Measurements from ENCODE around the gene ACBD6.

The ACBD6 gene

DNA sequence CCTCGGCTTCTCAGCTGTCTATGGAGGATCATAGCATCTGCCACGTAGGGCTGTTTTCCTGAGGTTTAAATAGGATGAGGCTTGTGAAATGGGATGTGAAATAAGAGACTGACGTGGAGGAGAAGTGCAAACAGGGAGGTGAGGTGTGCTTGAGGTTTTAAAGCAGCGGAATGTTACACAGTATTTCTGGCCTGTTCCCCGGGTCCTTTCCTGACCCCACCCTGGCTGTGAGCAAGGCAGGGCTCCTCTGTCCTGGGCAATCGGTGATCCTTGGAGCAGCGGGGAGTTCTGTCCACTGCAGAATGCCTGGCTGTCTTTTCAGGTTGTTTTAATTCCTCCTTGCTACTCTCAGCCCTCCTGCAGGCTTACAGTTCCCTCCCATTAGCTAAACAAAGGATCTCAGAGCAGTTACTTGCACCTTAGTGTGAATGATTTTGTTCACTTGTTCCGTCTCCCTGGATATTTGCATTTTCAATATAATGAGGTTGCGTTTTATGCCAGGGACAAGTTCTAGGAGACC lies 233.8 kb downstream of the ACBD6 start:
- no peak for DNase-seq

DNA sequence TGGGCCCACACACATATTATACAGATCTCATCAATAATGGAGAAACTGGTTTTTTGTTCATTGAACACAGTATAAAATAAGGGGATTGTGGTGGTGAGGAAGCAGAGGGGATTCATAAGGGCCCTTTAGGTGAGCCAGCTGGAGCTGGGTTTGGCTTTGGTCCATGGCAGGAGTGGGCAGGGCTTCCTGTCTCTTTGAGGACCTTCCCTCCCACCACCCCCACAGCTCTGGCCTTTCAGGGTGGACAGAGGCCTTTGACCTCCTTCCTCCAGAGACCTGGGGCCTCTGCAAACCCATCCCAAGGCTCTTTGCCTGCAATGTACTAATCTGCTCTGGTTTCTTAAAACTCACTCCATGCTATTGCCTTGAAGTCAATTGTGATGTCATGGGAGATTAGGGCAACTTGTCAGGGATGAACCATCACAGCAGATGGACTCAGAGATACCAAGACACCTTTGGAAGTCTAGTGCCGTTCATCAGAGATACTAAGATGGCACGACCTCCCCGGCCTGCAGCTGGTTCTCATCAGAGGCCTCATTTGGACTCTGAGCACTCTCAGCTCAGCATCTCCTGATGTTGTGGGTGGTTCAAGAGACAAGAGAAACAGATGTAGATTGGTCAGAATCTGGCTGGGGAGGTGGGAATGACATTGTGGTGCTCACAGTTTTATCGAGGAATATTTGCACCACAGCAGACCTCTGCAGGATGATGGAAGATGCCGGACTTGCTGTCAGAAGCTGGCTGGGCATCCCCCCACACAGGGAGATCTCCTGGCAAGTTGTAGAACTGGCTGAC lies 234.4 kb downstream of the ACBD6 start:
- DNase-seq: no peak

DNA sequence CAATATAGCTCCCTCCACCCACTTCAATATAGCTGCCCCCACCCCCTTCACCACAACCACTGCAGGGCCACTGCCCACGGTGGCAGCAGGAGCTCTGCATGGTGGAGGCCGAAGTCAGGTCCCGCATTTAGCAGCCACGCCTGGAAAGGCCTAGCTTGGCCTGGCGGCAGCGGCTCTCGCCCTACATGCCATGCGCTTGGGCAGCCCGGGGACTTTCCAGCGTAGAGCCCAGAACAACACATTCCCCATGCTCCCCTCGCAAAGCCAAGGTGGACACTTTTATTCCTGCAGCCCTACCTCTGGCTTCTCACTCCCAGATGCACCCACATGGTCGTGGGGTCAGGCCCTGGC lies 235.2 kb downstream of the ACBD6 start:
- DNase-seq: no peak

DNA sequence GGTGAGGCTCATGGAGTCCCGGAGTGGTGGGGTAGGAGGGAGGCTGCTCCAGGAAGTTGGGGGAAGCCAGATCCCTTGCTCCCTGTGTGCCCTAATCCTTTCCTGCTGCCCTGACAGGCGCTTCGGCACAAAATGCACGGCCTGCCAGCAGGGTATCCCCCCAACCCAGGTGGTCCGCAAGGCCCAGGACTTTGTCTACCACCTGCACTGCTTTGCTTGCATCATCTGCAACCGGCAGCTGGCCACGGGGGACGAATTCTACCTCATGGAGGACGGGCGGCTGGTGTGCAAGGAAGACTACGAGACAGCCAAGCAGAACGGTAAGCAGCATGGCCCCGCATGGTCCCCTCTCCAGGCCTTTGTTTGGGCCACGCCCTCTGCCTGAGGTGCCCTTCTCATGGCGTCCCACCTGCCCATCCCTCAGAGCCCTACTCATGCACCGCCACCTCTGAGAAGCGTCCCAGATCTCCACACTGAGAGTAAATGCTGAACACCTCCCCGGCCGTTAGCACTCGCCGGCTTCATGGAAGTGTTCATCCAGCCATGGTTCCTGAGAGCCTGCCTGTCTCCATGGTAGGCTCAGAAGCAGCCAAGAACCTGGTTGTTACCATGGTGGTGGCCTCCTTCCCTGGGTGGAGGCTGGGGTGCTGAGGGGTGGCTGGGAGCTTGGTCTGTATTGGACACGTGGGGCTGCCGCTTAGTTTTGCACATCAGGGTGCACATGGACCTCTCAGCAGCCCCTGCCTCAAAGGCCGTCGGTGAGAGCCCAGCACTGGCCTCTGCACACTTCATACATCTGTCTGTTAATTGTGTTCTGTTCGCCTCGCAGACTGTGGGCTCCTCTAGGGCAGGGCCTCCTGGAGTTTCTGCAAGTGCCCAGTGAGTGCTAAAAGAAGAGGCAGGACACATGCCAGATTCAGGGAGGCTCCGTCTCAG lies 235.8 kb downstream of the ACBD6 start:
- DNase-seq: no peak

DNA sequence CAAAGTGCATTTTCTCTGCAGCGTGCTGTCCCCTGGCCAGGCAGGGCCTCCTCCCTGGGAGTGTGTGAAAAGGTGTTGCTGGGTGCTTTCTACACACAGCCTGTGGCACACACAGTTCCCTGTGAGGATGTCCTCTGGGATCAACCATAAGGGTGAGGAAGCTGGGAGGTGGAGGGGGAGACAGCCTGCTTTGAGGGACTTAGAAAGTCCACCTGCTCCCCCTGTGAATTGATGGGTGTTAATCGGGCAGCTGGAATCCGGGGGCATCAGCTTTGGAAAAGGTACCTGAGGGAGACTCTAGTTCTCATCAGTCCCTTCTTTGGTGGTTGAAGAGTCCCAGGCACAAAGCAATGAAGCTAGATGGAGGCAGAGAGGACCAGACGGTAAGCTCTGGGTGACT lies 236.5 kb downstream of the ACBD6 start:
- DNase-seq: no peak

DNA sequence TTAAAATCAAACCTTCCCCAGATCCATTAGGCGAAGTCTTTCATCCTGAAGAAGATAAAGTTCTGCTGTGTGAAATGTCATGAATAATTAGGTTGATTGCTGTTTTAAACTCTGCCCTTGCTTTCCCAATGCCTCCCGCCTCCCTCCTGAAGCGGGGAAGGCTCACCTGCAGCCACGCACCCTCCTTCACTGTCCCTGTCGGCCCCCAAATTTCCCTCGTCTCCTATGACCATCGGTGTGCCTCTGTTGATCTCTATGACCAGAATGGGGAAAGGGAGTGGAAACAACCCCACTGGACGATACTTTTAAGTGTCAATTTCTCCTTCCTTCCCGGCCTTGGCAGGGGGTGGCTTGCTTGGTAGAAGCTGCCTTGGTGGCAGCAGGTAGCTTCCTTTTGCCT lies 237.2 kb downstream of the ACBD6 start:
- no peak for DNase-seq

DNA sequence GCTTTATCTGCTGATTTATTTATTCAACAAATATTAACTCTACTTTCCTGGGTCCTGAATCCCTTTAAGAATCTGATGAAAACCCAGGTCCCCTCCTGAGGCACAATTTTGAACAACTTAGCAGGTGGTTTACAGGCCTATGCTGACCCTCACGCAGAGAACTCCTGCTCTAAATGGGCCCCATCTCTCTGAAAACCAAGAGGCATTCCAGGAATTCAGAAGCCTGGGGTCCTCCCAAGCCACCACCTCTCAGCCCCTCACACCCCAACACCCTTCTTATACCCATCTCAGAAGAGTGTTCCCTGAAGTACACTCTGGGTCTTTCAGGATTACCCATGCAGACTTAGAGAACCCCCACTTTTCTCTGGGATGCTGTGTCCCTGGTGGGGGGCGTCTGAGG lies 237.8 kb downstream of the ACBD6 start:
- no peak for DNase-seq

DNA sequence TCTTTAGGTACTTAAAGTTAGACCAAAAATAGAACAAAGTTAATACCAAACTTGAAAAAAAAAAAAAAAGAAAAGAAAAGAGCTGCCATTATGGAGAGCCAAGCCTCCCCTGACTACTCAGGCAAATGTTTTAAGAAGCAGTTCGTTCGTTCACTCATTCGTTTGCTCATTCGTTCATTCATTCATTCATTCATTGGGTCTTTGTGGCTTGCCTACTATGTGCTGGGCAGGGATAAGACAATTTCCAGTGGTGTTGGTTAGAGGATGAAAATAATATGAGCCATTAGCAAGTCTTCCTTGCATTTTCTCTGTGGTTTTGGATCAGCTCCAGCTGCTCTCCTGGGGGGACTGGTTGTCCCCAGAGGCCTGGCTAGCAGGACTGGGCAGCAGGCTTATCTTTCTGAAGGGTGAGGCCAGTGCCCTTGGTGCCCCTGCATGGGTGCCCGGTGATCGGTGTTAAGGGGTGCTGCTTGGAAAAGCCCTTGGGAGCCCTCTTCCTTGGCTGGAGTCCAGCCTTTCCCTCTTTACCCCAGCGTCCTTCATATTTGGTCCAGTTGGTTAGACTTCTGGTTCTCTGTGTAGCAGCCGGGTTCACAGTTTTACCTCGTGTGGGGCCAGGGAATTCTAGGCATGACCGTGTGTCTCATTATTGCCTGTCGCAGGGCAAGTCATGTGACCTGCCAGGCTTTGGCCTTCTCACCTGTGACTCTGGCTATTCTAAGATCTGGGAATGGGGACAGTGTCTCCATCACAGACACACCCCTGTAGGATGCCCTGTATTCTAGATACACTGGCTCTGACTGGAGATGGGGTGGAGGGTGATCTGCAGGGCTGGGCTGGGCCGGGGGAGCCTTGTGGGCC lies 239.5 kb downstream of the ACBD6 start:
- no peak for DNase-seq

DNA sequence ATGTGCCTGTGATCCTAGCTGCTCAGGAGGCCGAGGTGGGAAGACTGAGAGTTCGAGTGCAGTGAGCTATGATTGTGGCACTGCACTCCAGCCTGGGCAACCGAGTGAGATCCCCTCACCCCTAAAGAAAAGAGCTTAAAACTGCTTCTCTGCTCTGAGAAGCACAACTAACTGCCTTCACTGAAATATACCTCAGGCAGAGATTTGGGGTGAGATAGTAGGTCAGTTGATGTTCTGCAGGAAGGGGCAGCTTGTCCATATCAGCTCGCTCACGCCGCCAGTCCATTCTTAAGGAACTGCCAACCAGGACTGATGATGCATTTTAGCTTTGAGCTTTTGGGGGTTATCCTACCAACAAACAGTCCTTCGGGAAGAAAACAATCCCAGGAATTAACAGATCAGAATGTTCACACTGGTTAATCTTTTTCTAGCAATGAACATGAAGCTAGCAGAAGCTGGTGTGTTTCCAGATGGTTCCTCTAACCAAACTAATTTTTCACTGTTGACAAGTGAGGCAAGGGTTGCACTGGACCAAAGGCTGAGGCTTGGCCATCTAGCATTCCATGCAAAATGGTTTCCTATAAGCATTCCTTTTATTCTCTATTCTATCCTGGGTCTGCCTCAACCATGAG lies 240.7 kb downstream of the ACBD6 start:
- no peak for DNase-seq

DNA sequence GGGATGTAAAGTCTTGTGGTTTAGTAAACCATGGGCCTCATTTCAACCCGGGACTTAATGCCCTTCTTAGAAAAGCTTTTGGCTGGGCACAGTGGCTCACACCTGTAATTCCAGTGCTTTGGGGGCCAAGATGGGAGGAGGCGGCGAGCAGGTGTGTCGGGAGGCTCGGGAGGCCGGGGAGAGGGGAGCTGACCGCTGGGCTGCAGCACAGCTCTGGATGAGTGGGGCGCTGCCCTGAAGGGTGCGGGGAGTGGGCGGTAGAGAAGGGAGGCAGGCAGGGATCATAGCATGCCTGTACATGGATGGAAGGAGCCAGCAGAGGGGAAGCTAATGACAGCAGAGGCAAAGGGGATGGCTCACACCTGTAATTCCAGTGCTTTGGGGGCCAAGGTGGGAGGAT lies 241.3 kb downstream of the ACBD6 start:
- DNase-seq: no peak

DNA sequence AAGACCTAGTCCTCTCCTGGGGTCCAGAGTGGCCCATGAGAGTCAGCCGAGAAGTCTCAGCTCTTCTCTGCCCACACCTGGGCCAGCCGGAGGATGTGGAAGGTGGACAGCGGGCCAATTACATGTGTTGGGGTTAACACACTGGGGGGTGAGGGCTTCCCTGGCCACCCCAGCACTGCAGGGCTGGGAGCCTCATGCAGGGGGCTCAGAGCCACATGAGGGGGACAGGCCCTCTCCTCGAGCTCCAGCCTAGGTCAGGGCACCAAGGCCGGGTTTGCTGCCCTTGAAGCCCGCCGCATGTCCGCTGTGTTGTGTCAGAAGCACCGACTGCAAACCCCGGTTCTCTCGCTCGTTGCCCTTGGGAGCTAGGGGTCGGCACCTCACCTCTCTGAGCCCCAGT lies 241.8 kb downstream of the ACBD6 start:
- no peak for DNase-seq

DNA sequence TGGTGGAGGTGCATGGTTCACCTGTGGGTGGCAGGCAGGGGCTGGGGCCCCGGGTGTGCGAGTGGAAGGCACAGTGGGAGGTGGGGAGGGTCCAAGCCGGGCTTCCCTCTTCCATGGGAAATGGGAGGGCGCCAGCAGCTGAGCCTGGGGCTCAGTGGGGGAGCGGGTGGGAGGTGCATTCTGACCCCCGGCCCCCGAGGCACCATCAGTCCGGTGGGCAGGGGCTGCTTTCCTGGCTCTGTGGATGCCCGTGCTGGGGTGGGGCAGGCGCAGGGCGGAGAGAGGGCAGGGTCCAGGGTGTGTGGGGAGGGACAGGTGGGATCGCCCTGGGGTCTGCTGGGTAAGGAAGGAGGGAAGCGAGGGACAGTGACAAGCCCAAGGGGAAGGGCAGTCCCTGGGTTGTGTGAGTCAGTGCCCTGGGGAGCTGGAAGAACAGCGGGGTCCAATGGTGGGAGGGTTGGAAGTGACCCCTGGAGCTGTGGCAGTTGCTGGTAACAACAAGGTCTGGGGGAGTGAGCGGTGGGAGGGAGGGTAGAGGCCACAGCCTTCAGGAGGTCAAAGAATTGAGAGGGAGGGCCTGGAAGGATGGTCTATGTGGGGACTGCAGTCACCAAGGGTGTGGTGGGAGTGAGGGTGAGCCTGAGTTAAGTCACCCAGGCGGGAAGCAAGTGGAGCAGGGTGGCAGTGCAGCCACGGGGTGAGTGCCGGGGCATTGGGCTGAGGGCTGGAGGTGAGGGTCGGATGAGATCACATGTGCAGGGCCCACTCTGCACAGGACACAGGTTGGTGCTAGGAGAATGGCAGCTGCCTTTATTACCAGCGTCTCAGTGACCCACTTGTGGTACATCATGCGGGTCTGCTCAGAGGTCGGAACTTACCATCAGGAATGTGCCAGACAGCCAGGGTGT lies 242.7 kb downstream of the ACBD6 start:
- no peak for DNase-seq

DNA sequence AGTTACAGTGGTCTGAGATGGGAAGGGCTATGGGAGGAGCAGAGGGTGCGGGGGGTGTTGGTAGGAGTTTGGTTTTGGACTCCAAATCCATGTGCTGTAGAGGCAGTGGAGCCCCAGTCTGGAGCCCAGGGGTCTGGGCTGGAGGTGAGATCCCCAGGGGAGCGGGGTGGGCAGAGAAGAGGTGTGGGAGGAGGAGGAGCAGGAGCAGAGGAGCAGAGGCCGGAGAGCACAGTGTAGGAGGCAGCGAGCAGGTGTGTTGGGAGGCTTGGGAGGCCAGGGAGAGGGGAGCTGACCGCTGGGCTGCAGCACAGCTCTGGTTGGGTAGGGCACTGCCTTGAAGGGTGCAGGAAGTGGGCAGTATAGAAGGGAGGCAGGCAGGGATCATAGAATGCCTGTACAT lies 243.4 kb downstream of the ACBD6 start:
- no peak for DNase-seq

DNA sequence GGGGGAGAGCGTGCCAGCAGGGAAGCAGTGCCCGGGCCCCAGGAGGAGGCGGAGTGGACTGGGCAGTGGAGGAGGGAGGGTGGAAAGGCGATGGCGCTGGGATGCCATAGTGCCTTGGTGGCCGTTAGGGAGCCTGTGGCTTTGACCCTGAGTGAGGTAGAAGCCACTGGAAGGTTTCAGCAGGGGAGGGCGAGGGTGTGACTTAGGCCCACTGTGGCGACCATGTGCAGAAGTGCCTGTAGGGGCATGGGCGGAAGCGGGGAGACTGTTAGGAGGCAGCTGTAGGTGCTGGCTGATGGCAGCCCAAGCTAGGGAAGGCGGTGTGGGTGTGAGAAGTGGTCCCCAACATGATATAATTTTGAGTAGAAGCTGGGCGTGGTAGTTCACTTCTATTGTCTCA lies 244.1 kb downstream of the ACBD6 start:
- no peak for DNase-seq

DNA sequence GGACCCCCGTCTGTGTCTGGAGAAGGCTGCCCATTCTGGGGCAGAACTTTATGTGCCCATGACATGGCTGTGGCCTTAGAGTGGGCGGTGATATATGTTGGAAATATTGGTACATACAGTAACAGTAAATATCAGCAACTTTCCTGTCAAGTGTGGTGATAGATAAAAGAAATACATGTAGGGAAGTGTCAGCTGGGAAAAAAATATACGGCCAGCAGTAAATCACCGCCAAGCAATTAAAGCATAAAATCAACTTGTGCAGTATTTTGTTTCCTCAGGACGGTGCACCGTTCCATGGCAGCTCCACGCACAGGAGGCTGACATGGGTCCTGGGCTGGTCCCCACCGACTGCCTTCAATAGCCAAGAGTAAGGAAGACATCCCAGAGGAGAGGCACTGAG lies 244.9 kb downstream of the ACBD6 start:
- no peak for DNase-seq

DNA sequence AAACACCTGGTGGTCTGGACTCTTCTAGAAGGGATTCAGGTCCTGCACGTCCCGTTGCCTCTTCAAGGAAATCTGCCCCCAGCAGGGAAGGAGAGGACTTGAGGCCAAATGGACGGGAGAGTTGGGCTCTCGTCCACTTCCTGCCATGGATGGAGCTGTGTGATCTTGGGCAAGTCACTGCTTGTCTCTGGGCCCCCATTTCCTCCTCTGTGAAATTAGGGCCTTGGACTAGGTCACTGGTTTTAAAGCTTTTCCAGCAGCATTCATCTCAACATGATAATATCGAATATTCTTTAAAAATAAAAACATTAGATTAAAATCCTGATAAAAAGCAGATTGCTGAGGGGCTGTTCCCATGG lies 245.4 kb downstream of the ACBD6 start:
- no peak for DNase-seq

DNA sequence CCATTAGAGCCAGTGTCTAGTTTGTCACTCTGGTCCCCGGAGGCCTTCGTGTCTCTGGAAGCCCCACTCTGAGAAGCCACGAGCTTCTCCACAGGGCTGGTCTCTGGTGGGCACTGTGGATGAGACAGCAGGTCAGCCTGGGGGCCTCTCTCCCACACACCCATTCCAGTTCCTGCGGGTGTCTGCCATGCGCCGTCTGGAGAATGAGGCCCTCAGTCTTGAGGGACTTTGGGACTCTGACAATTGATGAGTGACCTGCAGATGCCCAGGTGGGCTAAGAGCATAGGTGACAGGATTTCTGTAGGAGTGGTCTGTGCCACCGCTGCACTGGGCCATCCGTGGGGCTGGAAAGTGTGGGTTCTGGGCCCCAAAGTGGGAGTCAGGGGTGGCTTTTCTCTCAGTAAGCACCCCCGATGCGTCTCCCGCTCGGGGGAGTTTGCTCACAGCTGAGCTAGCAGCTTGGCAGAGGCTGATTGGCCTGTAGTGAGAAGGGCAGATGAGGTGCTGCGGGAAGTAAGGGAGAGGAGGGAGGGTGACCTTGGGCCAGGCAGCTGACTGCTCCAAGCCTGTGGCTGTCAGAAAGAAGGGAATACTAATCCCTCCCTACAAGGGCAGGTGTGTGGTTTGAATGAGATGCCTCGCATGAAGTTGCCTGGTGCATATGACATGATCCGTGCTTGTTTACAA lies 245.9 kb downstream of the ACBD6 start:
- DNase-seq: no peak

DNA sequence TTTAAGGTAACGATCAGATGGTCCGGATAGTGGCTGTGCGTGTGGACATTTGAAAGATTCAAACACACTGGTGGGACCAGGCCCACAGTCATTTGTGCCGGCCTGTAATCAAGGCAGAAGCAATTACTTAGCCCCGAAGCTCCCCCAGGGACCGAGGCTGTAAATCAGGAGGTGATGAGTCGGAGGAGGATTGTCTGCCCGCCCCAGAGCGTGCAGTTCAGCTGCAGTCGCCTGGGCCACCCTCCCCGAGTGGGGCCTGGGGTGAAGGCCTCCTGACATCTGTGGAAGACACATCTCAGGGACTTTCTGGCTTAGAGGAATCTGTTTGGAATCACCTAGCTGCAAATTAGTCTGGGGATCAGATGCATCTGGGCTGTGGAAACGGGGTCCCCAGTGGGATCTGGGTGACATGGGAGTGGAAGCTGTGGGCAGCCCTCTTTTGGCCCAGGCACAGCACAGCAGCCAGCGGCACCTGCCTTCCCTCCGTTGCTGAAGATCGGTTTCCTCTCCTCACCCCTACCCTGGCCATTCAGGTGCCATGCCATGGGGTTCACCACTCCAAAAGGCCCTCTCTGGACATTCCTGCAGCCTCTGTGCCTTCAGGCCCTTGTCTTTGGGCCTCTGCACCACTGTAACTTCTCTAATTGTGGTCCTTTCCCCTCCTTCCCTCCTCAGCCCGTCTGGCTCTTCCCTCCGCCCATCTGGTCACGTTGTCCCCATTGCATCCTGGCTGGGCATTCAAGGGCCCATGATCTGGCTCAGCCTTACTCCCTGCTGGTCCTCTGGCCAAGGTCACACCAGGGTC lies 246.6 kb downstream of the ACBD6 start:
- no peak for DNase-seq

DNA sequence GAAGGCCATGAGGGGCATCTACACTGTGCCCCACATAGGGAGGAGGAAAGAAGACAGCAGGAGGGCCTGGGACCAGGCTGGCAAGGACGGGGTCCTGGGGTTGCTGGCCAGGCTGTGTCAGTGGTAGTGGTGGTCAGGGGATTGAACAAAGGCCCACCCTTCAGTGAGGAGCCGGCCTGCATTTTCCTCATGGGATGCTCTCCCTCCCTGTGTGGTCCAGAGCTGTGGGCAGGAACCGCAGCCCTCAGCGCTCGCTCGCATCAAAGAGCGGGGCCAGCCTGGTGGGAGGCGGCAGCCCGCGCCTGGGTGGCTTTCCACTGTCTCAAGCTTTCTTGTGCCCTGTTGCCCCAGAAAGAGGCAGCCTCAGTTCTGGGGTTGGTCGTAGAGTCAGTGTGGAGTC lies 247.5 kb downstream of the ACBD6 start:
- DNase-seq: no peak

DNA sequence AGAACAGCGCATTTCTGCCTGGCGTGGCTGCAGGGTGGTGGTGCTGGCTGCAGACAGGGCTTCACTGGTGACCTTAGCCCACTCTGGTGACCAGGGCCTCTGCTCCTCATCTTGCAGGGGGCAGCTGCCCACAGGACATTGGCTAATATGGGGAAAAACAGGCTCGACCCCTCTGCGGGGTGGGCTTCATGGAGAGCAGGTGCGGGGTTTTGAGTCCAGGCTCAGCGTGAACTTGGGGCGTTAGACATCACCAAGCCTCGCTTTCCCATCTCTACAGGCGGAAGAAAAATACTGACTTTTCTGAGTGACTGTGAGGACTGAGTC lies 247.9 kb downstream of the ACBD6 start:
- DNase-seq: no peak

Measured in activated CD4-positive, alpha-beta T cell treated with anti-CD3 and anti-CD28 coated beads, Interleukin-2, Interleukin-6, amounts not matched to agents 100 ng/mL and 50 ng/mL, durations not matched to agents 16 hours and 8 hours (primary cell).